ENCODE results near the gene DCDC2B. TPM values are rescaled to one million over a fixed set of nuclear protein-coding genes. Genes with fewer than 3 reads are reported as not detected.
A peak's percentile ranks its signal among the peaks of the same experiment; 100 is the strongest.

DCDC2B gene
- total RNA-seq, 1 experiment from 2014 or later = not detected

DNA sequence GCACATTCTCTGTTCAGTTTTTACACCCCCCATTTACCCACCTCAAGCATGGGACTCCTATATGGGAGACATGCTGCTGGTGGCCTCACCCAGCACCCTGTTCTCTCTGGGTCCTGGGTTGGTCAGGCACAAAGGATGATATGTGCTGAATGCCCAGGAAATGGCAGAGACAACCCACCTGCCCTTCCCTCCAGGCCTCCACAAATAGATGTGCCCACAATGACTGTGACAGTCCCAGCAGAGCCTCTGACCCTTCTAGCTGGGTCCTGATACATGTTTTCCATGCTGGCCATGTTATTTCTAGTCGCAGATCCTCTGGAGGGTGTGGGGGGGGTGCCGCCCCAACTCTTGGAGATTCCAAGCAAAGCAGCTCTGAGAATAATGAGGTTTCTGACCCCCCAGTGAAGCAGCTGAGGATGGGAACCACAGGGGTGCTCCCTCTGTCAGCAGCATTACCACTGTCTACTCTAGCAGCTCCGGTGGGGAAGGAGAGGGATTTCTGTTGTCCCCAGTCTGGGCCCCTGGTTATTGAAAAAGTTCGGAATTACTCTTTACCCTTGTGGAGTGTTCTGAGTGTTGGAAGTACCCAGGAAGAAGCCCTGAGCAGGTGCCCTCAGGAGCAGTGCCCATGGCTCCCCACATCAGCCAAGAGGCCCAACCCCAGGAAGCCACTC is 9.7 kb upstream of the DCDC2B start:
- no peaks in the 10 kb centered on the region for H3K79me2 ChIP-seq (ENCODE audit: insufficient read depth, low read length)
- no peak overlapping the region for H4K91ac ChIP-seq (ENCODE audit: insufficient read length, low read depth, low read length)
- H3K23ac ChIP-seq (ENCODE audit: insufficient read length, low read depth, low read length) = no peak overlapping the region
- H4K20me1 ChIP-seq (ENCODE audit: control insufficient read depth, insufficient read depth, insufficient read length) = no peaks in the 10 kb centered on the region
- H4K5ac ChIP-seq (ENCODE audit: insufficient read length, low read depth, low read length) = no peak overlapping the region
- H3K27me3 Mint-ChIP-seq (ENCODE audit: low read depth) = peaks cover 5% of the 10 kb centered on the region
- H3K36me3 Mint-ChIP-seq (ENCODE audit: insufficient read depth in 1 of 3, low read depth in 3 of 3) = peaks cover 20 to 44% (median 37%) of the 10 kb centered on the region in 3 experiments; a peak in 6 of 7 replicates
- no peak overlapping the region for H2BK5ac ChIP-seq (ENCODE audit: insufficient read length, low read length)
- H2BK20ac ChIP-seq (ENCODE audit: low read depth, low read length, poor library complexity, severe bottlenecking) = no peak overlapping the region
- H3K14ac ChIP-seq (ENCODE audit: insufficient read depth, low read length) = no peak overlapping the region; the same call in 1 of the 2 replicates
- H3K9ac ChIP-seq (ENCODE audit: extremely low read depth, insufficient read length, low read length) = no peak overlapping the region
- peaks cover 3% of the 10 kb centered on the region for H3K23me2 ChIP-seq (ENCODE audit: insufficient read length, low read depth, low read length, poor library complexity, severe bottlenecking)
- H3K18ac ChIP-seq (ENCODE audit: insufficient read length, low read depth, low read length) = no peak overlapping the region
- H2BK15ac ChIP-seq (ENCODE audit: low read depth, low read length) = no peak overlapping the region
- TF ChIP-seq, protein P1, sequence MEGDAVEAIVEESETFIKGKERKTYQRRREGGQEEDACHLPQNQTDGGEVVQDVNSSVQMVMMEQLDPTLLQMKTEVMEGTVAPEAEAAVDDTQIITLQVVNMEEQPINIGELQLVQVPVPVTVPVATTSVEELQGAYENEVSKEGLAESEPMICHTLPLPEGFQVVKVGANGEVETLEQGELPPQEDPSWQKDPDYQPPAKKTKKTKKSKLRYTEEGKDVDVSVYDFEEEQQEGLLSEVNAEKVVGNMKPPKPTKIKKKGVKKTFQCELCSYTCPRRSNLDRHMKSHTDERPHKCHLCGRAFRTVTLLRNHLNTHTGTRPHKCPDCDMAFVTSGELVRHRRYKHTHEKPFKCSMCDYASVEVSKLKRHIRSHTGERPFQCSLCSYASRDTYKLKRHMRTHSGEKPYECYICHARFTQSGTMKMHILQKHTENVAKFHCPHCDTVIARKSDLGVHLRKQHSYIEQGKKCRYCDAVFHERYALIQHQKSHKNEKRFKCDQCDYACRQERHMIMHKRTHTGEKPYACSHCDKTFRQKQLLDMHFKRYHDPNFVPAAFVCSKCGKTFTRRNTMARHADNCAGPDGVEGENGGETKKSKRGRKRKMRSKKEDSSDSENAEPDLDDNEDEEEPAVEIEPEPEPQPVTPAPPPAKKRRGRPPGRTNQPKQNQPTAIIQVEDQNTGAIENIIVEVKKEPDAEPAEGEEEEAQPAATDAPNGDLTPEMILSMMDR (conservative IDR thresholded peaks at IDR 0.05) = no peak
- no peak overlapping the region for H3T11ph ChIP-seq (ENCODE audit: low read length)
- H3K4me3 Mint-ChIP-seq = peak overlapping the region in 1 of 2 experiments; percentile 17; a peak in 1 of 5 replicates
- H2AFZ ChIP-seq (ENCODE audit: low read length) = no peak overlapping the region
- WGBS (ENCODE audit: extremely low coverage, insufficient read length, low lambda C conversion rate) = no CpG with 5 or more reads among the region's 4 CpGs
- H3K27ac Mint-ChIP-seq = no peak overlapping the region; a peak in 1 of 7 replicates
- H4K8ac ChIP-seq (replicated peaks; ENCODE audit: insufficient read length, low read depth, low read length) = no peak overlapping the region
- H2BK120ac ChIP-seq (ENCODE audit: low read depth, low read length, poor library complexity, severe bottlenecking) = no peak overlapping the region
- DNase-seq = no peak
- peak overlapping the region; percentile 56 for H3K4me2 ChIP-seq (ENCODE audit: insufficient read depth, insufficient read length, low read length)
- H3K9me3 Mint-ChIP-seq = no peaks in the 10 kb centered on the region
- H3K79me1 ChIP-seq (ENCODE audit: insufficient read depth, low read depth, low read length, poor library complexity, severe bottlenecking) = no peaks in the 10 kb centered on the region
- no peak overlapping the region for H3K27ac ChIP-seq (ENCODE audit: insufficient read length, low read depth, low read length)
- H3K27me3 ChIP-seq (ENCODE audit: insufficient read depth, low read length) = no peaks in the 10 kb centered on the region
- no peak overlapping the region for H2BK12ac ChIP-seq (ENCODE audit: insufficient read length, low read depth, low read length)
- H3K4me1 Mint-ChIP-seq = peaks cover 36 to 37% of the 10 kb centered on the region in 2 experiments
- H2AK5ac ChIP-seq (ENCODE audit: insufficient read length, low read length) = no peak overlapping the region
- no peak overlapping the region for H3K56ac ChIP-seq (ENCODE audit: insufficient read length, low read depth, low read length)
- no peak overlapping the region for H3K4ac ChIP-seq (ENCODE audit: low read depth, low read length)
- no peaks in the 10 kb centered on the region; the same call in 1 of the 2 replicates for H3K4me1 ChIP-seq (ENCODE audit: insufficient read depth, low read length)
- no peaks in the 10 kb centered on the region for H3K9me3 ChIP-seq (ENCODE audit: control insufficient read depth, low read depth, low read length)
